Endothelial cell of umbilical vein (primary cell): ENCODE results near the gene SWI5. TPM values are rescaled to one million over a fixed set of nuclear protein-coding genes. Genes with fewer than 3 reads are reported as not detected.

Experiments
- BruUV-seq: library from RNA; stranded (reverse); fragments of 400-500 nt; replicated peaks from 2 replicates; lab custom pipeline; 2021; lab: Mats Ljungman, UMichigan
- CTCF ChIA-PET: fragments of 300-600, 350-600 bp; sonication (Branson Sonifier 250); formaldehyde crosslinking; loops from one replicate; lab custom pipeline; 2021; ENCODE audit warnings: antibody characterized with exemption, inconsistent platforms; lab: Charles Lee
- POLR2A ChIA-PET: fragments of 300-600, 350-600 bp; sonication (Branson Sonifier 250); formaldehyde crosslinking; loops from one replicate; lab custom pipeline; 2021; ENCODE audit warnings: antibody characterized with exemption, inconsistent platforms; lab: Charles Lee
- DNase-seq: peaks from one replicate; pipeline ENCODE4 v3.0.0-alpha.2; 2011; ENCODE audit warnings: low read depth, low spot score
- FAIRE-seq: peaks from 2 replicates; lab custom pipeline; 2011; peaks lifted over from hg19 to GRCh38; lab: Jason Lieb, UNC
- H2AFZ ChIP-seq: 2 replicates; pipeline ENCODE4 v1.6.0; 2012; ENCODE audit warnings: low read depth, low read length, control low read depth, inconsistent platforms
- H3K27ac ChIP-seq: 2 replicates; pipeline ENCODE4 v1.5.1; 2011; ENCODE audit warnings: low read depth, mild to moderate bottlenecking, control low read depth, low read length, moderate library complexity; ENCODE audit not compliant: insufficient read depth
- H3K27me3 ChIP-seq, 2 experiments: 2 replicates each; pipeline versions ENCODE4 v1.6.0 to v1.6.1; 2011; ENCODE audit warnings: low read length in 2 of 2, mixed read lengths in 1 of 2; ENCODE audit not compliant: control insufficient read depth in 2 of 2, insufficient read depth in 2 of 2
- H3K36me3 ChIP-seq, 2 experiments: 2 replicates in 1 of 2; 3 replicates in 1 of 2; pipeline ENCODE4 v1.5.1; 2011; ENCODE audit warnings: low read length in 2 of 2, mild to moderate bottlenecking in 1 of 2, moderate library complexity in 1 of 2; ENCODE audit not compliant: control insufficient read depth in 2 of 2, insufficient read depth in 2 of 2; ENCODE audit errors: extremely low read depth in 1 of 2
- H3K4me1 ChIP-seq: 3 replicates; pipeline ENCODE4 v1.5.1; 2011; ENCODE audit warnings: mild to moderate bottlenecking, low read length; ENCODE audit not compliant: control insufficient read depth, insufficient read depth; ENCODE audit errors: extremely low read depth
- H3K4me2 ChIP-seq: 2 replicates; pipeline ENCODE4 v1.6.1; 2011; ENCODE audit warnings: low read length, control low read depth, mixed read lengths; ENCODE audit not compliant: insufficient read depth
- H3K4me3 ChIP-seq, 3 experiments: fragments of 200-600 bp in 1 of 3; sonication (generic), shearing (Covaris generic) in 1 of 3; replicated peaks in 1 of 3; 2 replicates each; pipeline ENCODE4 v1.5.1; 2011 to 2016; ENCODE audit warnings: control low read depth in 3 of 3, low read length in 3 of 3, mild to moderate bottlenecking in 2 of 3, inconsistent platforms in 1 of 3, low read depth in 1 of 3, moderate library complexity in 1 of 3; ENCODE audit not compliant: insufficient read depth in 1 of 3
- H3K79me2 ChIP-seq: 2 replicates; pipeline ENCODE4 v1.6.0; 2012; ENCODE audit warnings: low read length, inconsistent platforms; ENCODE audit not compliant: control insufficient read depth, insufficient read depth
- H3K9ac ChIP-seq: replicated peaks from 2 replicates; pipeline ENCODE3; 2011; ENCODE audit warnings: low read length, control low read depth; ENCODE audit not compliant: insufficient read depth; ENCODE audit errors: extremely low read depth
- H3K9me1 ChIP-seq: replicated peaks from 3 replicates; pipeline ENCODE4 v1.6.0; 2011; ENCODE audit warnings: mild to moderate bottlenecking, low read length; ENCODE audit not compliant: control insufficient read depth, insufficient read depth; ENCODE audit errors: extremely low read depth
- H3K9me3 ChIP-seq: replicated peaks from 2 replicates; pipeline ENCODE4 v1.5.1; 2012; ENCODE audit warnings: low read length, inconsistent platforms; ENCODE audit not compliant: control insufficient read depth, insufficient read depth
- H4K20me1 ChIP-seq: replicated peaks from 2 replicates; pipeline ENCODE3; 2011; ENCODE audit warnings: mild to moderate bottlenecking, low read length; ENCODE audit not compliant: control insufficient read depth, insufficient read depth; ENCODE audit errors: extremely low read depth
- EZH2 ChIP-seq: IDR thresholded peaks from 2 replicates; pipeline ENCODE4 v1.6.1; 2012; ENCODE audit warnings: borderline replicate concordance, low read depth, mild to moderate bottlenecking, moderate library complexity, low read length, inconsistent platforms; ENCODE audit not compliant: severe bottlenecking
- FOS ChIP-seq: IDR thresholded peaks from 2 replicates; pipeline ENCODE4 v1.6.1; 2011; ENCODE audit warnings: mild to moderate bottlenecking, low read length, moderate library complexity, borderline replicate concordance; ENCODE audit not compliant: insufficient read depth
- GATA2 ChIP-seq: IDR thresholded peaks from 2 replicates; pipeline ENCODE4 v1.7.0; 2011; ENCODE audit warnings: low read depth, mild to moderate bottlenecking, moderate library complexity, mixed read lengths, low read length; ENCODE audit not compliant: insufficient read length, insufficient read depth
- JUN ChIP-seq: IDR thresholded peaks from 2 replicates; pipeline ENCODE4 v1.6.1; 2011; ENCODE audit warnings: borderline replicate concordance, low read depth; ENCODE audit not compliant: insufficient read length, insufficient read depth
- MYC ChIP-seq: IDR thresholded peaks from one replicate; pipeline ENCODE4 v1.6.1; 2011; ENCODE audit warnings: mild to moderate bottlenecking, low read depth, low read length
- POLR2A ChIP-seq: IDR thresholded peaks from 2 replicates; pipeline ENCODE4 v1.6.1; 2012; ENCODE audit warnings: low read depth, mild to moderate bottlenecking, control low read depth, low read length
- POLR2AphosphoS5 ChIP-seq: IDR thresholded peaks from 2 replicates; pipeline ENCODE4 v1.6.1; 2012; ENCODE audit warnings: low read depth, mild to moderate bottlenecking, control low read depth, low read length, moderate library complexity; ENCODE audit not compliant: insufficient read depth
- dilution Hi-C: fragments of 300-500 bp; cut with MboI; formaldehyde crosslinking; loops from one replicate; pipeline ENCODE4 v1.15.0; 2019; ENCODE audit warnings: low sequenced_read_pairs; ENCODE audit not compliant: extremely low pct_ligation_motif_present
- intact Hi-C: fragments of 100-400 bp; cut with micrococcal nuclease; formaldehyde crosslinking; loops from one replicate; pipeline ENCODE4 v1.10.0; 2022
- polyA plus RNA-seq, 4 experiments: library from polyadenylated mRNA; depleted of rRNA in 3 of 4; stranded (reverse) in 3 of 4; unstranded in 1 of 4; fragments of >200 nt; gene quantifications; 2 replicates each; pipeline versions ENCODE4 v1.2.1 to v1.2.3, GENCODE V29; 2011 to 2012; ENCODE audit warnings: missing spikeins in 1 of 4
- total RNA-seq: library from RNA; stranded (reverse); gene quantifications from 2 replicates; pipeline ENCODE4 v1.2.3, GENCODE V29; 2021
- TF ChIP-seq, protein P1 (sequence below), 2 donors: IDR thresholded peaks; 1 replicate in 1 of 2; 2 replicates in 1 of 2; pipeline ENCODE4 v1.5.1; 2011; ENCODE audit warnings: low read length in 2 of 2, mild to moderate bottlenecking in 2 of 2, moderate library complexity in 2 of 2, control low read depth in 1 of 2, inconsistent platforms in 1 of 2, low read depth in 1 of 2; ENCODE audit not compliant: insufficient read depth in 1 of 2; ENCODE audit errors: extremely low read depth in 1 of 2
- TF ChIP-seq, protein P2 (sequence below): IDR thresholded peaks from 2 replicates; pipeline ENCODE4 v1.6.1; 2011; ENCODE audit not compliant: insufficient read depth, insufficient read length

The SWI5 gene
- total and polyA plus RNA-seq, 2 donors (not counting 3 experiments of a cell fraction or from before 2014, with no cell fraction given): 21.2 to 58.0 TPM

DNA sequence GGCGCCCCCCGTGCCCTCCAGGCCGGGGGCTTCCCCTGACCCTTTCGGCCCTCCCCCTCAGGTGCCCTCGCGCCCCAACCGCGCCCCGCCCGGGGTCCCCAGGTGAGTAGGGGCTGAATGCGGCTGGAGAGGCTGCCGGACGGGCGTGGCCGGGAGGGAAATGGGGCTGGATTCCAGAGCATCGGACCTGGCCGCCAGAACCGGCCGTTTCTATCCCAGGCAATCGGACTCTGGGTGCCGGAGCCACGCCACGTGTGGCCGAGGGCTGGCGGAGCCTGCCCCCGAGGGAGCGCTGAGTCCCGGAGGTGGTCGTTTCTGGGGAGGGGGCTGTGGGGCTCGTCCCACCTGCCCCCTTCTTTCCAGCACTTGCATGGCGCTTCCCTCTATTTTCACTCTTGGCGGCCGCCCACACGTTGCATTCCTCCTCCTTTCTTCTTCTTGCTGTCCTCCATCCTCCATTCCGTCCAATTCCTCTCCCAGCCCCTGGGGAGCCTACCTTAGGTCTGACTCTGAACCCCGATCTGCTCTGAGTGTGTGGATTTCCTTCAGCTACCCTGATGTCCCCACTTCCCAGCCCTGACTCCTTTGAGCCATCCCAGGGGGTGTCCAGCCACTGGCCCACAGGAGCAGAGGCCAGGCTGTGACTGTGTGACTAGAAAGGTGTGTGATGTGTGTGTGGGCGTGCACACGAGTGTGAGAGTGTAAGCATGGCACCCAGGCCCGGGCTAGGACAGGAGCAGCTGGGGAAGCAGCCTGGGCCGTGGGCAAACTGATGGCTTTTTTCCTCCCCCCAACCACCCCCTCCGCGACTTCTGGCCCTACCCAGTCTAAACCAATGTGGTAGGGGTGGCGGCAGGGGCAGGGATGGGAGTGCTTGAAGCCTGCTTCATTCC is 25.0 kb upstream of the SWI5 start:
- CTCF ChIA-PET: interaction anchor here (0.6 to 1.5 kb wide), 7 partner anchors 10 to 90 kb away, joined by 3 to 7 read pairs (median 3); partner anchors contain the start of genes GOLGA2 and SWI5
- H3K9me1 ChIP-seq: no peaks in the 10 kb centered on the region
- FAIRE-seq (no peak), DNase-seq (no peak)
- no peaks in the 10 kb centered on the region for H3K27me3 ChIP-seq
- no peaks in the 10 kb centered on the region for H3K36me3 ChIP-seq
- peak overlapping the region; percentile 80 for H2AFZ ChIP-seq
- H3K9me3 ChIP-seq: no peaks in the 10 kb centered on the region
- H3K79me2 ChIP-seq: no peaks in the 10 kb centered on the region
- no peak overlapping the region for H3K27ac ChIP-seq
- no peaks in the 10 kb centered on the region for H4K20me1 ChIP-seq
- peaks cover 19% of the 10 kb centered on the region for H3K4me1 ChIP-seq
- no TSS peak for BruUV-seq
- intact Hi-C loops (loop anchor here (2.0 kb wide), 1 partner anchor 48 kb away; the partner anchor contains the start of gene DNM1), dilution Hi-C loops (no loop called here)
- peak overlapping the region; percentile 71 for H3K4me2 ChIP-seq
- H3K4me3 ChIP-seq: peak overlapping the region; percentile 34 to 52 (median 36)
- H3K9ac ChIP-seq: peak overlapping the region; percentile 19
- TF ChIP-seq FOS: no peak
- POLR2A ChIA-PET: no interaction called here

- ChIA-PET POLR2A (no interaction called here), CTCF (interaction anchor here (0.6 kb wide), 1 partner anchor 59 kb away, joined by 3 read pairs; no protein-coding TSS in a partner anchor)
- FAIRE-seq: peak; percentile 94
- BruUV-seq: no TSS peak
- Histone ChIP-seq H2AFZ (no peak overlapping the region), H3K9me1 (no peaks in the 10 kb centered on the region), H3K4me3 (no peak overlapping the region), H3K9me3 (no peaks in the 10 kb centered on the region), H3K4me2 (peak overlapping the region; percentile 71), H3K79me2 (no peaks in the 10 kb centered on the region), H3K27me3 (no peaks in the 10 kb centered on the region), H3K36me3 (no peaks in the 10 kb centered on the region), H3K9ac (no peak overlapping the region), H4K20me1 (no peaks in the 10 kb centered on the region), H3K4me1 (peaks cover 15% of the 10 kb centered on the region), H3K27ac (no peak overlapping the region)
- dilution Hi-C loops: no loop called here
- intact Hi-C loops: loop anchor here (2.0 kb wide), 1 partner anchor 49 kb away; the partner anchor contains the start of gene DNM1
- peak; percentile 45 for DNase-seq
- TF ChIP-seq, protein P1, sequence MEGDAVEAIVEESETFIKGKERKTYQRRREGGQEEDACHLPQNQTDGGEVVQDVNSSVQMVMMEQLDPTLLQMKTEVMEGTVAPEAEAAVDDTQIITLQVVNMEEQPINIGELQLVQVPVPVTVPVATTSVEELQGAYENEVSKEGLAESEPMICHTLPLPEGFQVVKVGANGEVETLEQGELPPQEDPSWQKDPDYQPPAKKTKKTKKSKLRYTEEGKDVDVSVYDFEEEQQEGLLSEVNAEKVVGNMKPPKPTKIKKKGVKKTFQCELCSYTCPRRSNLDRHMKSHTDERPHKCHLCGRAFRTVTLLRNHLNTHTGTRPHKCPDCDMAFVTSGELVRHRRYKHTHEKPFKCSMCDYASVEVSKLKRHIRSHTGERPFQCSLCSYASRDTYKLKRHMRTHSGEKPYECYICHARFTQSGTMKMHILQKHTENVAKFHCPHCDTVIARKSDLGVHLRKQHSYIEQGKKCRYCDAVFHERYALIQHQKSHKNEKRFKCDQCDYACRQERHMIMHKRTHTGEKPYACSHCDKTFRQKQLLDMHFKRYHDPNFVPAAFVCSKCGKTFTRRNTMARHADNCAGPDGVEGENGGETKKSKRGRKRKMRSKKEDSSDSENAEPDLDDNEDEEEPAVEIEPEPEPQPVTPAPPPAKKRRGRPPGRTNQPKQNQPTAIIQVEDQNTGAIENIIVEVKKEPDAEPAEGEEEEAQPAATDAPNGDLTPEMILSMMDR (IDR thresholded peaks at IDR 0.05; ENCODE audit: extremely low read depth in 1 of 2, insufficient read depth in 1 of 2, low read depth in 1 of 2, low read length in 2 of 2): no peak
- TF ChIP-seq FOS: no peak
- no peak for TF ChIP-seq POLR2A
- TF ChIP-seq JUN: no peak
- no peak for TF ChIP-seq POLR2AphosphoS5
- TF ChIP-seq EZH2: no peak
- TF ChIP-seq GATA2: no peak
- TF ChIP-seq MYC: no peak
- TF ChIP-seq, protein P2, sequence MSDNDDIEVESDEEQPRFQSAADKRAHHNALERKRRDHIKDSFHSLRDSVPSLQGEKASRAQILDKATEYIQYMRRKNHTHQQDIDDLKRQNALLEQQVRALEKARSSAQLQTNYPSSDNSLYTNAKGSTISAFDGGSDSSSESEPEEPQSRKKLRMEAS: no peak
Observed at GRCh38 chr9:128251732-128252100, 24.4 kb upstream of the SWI5 start.
